HG03354 (cell line): ENCODE data around the gene MED17.

Source experiments
- ATAC-seq: cut with Tn5 transposase; IDR thresholded peaks from one replicate; pipeline ENCODE4 v1.9.1; 2021; ENCODE audit warnings: mild to moderate bottlenecking; ENCODE audit not compliant: unreplicated experiment, poor library complexity, severe bottlenecking

Gene MED17

GRCh38 chr11:93844568-93844967, 60.5 kb downstream of the MED17 start:
- no peak for ATAC-seq

- ATAC-seq, result no peak
Measured at GRCh38 chr11:93845181-93846092, 61.4 kb downstream of the MED17 start.

DNA sequence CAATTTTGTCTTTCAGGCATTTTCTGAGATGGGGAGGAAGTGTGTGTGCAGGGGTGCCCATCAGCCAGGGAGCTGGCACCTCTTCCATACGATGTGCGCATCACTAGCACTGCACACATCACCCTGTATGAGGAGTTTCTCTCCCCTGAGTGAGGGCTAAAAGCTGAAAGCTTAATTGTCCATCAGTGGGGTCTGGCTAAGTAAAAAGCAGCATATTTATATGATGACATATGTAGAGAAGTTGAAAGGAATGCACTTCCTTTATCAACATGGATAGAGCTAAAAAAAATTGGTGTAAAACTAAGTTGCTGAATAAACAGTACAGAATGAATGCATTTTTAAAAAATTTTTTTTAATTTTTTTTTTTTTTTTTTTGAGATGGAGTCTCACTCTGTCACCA, 62.3 kb downstream of the MED17 start:
- ATAC-seq, result no peak

- ATAC-seq, result no peak
Measured at GRCh38 chr11:93849201-93849600, 65.1 kb downstream of the MED17 start.

GRCh38 chr11:93849751-93850593, 65.9 kb downstream of the MED17 start:
- ATAC-seq, result no peak

GRCh38 chr11:93850594-93851018, 66.5 kb downstream of the MED17 start, which contains the start of gene VSTM5:
TSS of gene VSTM5 (minus strand) at chr11:93850618. CDS start at chr11:93850502, 116 bp downstream.
- ATAC-seq, result no peak

- no peak for ATAC-seq
Measured at GRCh38 chr11:93852242-93852641, 68.2 kb downstream of the MED17 start.

DNA sequence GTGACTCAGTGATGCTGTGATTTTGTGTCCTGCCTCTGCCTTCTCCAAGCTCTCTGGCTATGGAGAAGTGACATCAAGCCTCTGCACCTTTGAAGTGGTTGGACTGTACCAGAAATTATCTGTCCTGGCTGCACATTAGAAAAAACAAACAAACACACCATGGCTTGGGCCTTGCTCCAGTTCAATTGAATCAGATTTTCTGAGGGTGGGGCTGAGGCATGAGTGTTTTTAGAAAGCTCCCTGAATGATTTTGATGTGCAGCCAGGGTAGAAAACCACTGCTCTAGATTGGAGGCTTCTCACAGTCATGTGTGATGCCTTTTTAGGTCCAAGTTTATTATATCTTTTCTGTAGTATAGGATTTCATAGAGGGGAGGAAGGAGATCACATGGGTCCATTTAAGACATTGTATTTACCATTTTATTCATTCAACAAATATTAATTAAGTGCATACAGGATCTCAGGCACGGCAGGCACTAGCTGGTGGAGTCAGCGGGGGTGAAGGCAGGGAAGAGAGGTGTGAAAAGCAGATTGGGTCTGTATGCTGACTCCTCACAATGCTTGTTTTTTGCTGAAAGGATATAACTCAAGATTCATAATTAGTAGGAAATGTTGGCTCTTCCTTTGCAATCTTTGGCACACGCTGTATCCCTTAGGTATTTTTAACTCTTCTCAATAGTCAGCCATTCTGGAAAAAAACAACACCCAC, 73.5 kb downstream of the MED17 start:
- ATAC-seq, result no peak

GRCh38 chr11:93858121-93858775, 74.2 kb downstream of the MED17 start:
- ATAC-seq, result no peak

DNA sequence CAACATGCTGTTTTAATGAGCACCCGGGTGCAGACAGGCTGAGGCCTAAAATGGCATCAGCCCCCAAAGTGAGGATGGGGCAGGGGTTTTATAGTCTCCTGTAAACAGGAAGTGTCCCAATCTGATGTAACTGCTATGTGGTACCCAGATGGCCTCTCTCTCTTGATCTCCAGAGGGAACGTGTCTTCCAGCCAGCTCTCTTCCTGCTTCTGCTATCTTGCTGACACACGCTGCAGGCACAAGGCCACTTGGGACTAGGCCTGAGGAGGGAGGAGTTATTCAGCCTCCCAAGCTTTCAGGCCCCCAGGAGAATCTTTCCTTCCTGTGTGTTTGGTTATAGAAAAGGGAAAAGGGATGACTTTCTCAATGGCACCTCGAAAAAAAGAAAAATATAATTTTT, 77.7 kb downstream of the MED17 start:
- ATAC-seq, result no peak
